ENCODE data around the gene ZNF274. TPM values are rescaled to one million over a fixed set of nuclear protein-coding genes. Genes with fewer than 3 reads are reported as not detected.
A peak's percentile ranks its signal among the peaks of the same experiment; 100 is the strongest.

ZNF274 gene
- total and polyA plus RNA-seq, 9 of the 15 experiments (the other 6 are each of a cell fraction or from before 2014, with no cell fraction given) = 5.2 to 37.0 (median 28.1) TPM

- intact Hi-C loops (cut with micrococcal nuclease) = no loop called here
- ChIA-PET POLR2A (no interaction called here), CTCF (ENCODE audit: low intra/inter-chr PET ratio) (interaction anchor here (0.7 kb wide), 1 partner anchor 303 kb away, joined by 3 read pairs; no protein-coding TSS in a partner anchor)
- Histone ChIP-seq H3K27me3 (ENCODE audit: control insufficient read depth in 2 of 2, insufficient read depth in 2 of 2, low read length in 2 of 2) (no peaks in the 10 kb centered on the region), H3K4me2 (ENCODE audit: insufficient read depth, low read length) (no peak overlapping the region), H3K9me1 (ENCODE audit: control insufficient read depth, insufficient read depth, low read length) (no peaks in the 10 kb centered on the region), H3K36me3 (ENCODE audit: control insufficient read depth, insufficient read depth, low read length) (peaks cover 18% of the 10 kb centered on the region), H3K79me2 (ENCODE audit: control insufficient read depth, insufficient read depth, low read length) (no peaks in the 10 kb centered on the region), H3K4me3 (no peak overlapping the region), H4K20me1 (replicated peaks; ENCODE audit: control insufficient read depth, insufficient read depth, low read length) (no peaks in the 10 kb centered on the region), H3K27ac (ENCODE audit: extremely low read depth, low read depth, low read length) (no peak overlapping the region), H3K9ac (ENCODE audit: insufficient read depth in 1 of 2, low read depth in 2 of 2, low read length in 2 of 2) (no peak overlapping the region), H3K9me3 (replicated peaks; ENCODE audit: control insufficient read depth, insufficient read depth, low read depth, low read length) (peaks cover 17% of the 10 kb centered on the region), H2AFZ (ENCODE audit: low read depth, low read length) (no peak overlapping the region), H3K4me1 (replicated peaks in 1 of 2; ENCODE audit: control insufficient read depth in 2 of 2, insufficient read depth in 2 of 2, low read length in 2 of 2) (peaks cover 0 to 11% of the 10 kb centered on the region in 2 experiments; a peak in 1 of 5 replicates)
- TF ChIP-seq RBM14 (IDR thresholded peaks at IDR 0.05; ENCODE audit: borderline replicate concordance, insufficient read depth, low read depth, low read length) (0 out of 2 replicates have a peak, but pooled peaks have one; percentile 42), ZNF589 (CRISPR knock-in tag; IDR thresholded peaks at IDR 0.05; ENCODE audit: low read depth) (no peak), ZNF274 (IDR thresholded peaks at IDR 0.05; ENCODE audit: borderline replicate concordance, low read depth, low read length) (0 out of 2 replicates have a peak, but pooled peaks have one; percentile 24)
- TF ChIP-seq, protein P1, sequence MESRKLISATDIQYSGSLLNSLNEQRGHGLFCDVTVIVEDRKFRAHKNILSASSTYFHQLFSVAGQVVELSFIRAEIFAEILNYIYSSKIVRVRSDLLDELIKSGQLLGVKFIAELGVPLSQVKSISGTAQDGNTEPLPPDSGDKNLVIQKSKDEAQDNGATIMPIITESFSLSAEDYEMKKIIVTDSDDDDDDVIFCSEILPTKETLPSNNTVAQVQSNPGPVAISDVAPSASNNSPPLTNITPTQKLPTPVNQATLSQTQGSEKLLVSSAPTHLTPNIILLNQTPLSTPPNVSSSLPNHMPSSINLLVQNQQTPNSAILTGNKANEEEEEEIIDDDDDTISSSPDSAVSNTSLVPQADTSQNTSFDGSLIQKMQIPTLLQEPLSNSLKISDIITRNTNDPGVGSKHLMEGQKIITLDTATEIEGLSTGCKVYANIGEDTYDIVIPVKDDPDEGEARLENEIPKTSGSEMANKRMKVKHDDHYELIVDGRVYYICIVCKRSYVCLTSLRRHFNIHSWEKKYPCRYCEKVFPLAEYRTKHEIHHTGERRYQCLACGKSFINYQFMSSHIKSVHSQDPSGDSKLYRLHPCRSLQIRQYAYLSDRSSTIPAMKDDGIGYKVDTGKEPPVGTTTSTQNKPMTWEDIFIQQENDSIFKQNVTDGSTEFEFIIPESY (CRISPR knock-in tag; IDR thresholded peaks at IDR 0.05) = peak; percentile 63
- in situ Hi-C loops (cut with MboI) = no loop called here
- no peak for ATAC-seq
- no peak for FAIRE-seq
- no peak for DNase-seq (ENCODE audit: extremely low read depth in 1 of 4, low spot score in 3 of 4)
- 77% methylated on average over 18 of the region's 34 CpGs for WGBS (ENCODE audit: insufficient coverage, low coverage, missing lambda C conversion rate)
- no TSS peak for BruUV-seq (replicated peaks)
Observed at GRCh38 chr19:58217069-58217481, 34.2 kb downstream of the ZNF274 start.
